ENCODE data around the gene METTL4.

Gene METTL4

GRCh38 chr18:2535419-2535910, 35.8 kb downstream of the METTL4 start:
- H4K20me1 ChIP-seq (ENCODE audit: insufficient read depth, low read length): no peaks in the 10 kb centered on the region
- no peak for TF ChIP-seq EZH2phosphoT487 (IDR thresholded peaks at IDR 0.05; ENCODE audit: low read length)
- H2AFZ ChIP-seq (ENCODE audit: low read length): no peak overlapping the region
- no peaks in the 10 kb centered on the region; the same call in 1 of the 2 replicates for H3K36me3 ChIP-seq (replicated peaks; ENCODE audit: insufficient read depth, low read length)
- H3K27ac ChIP-seq (ENCODE audit: low read length): no peak overlapping the region
- H3K9me2 ChIP-seq (replicated peaks; ENCODE audit: insufficient read depth, low read length): no peaks in the 10 kb centered on the region
- H3K9me3 ChIP-seq (replicated peaks; ENCODE audit: insufficient read depth, low read length): no peaks in the 10 kb centered on the region
- H3K4me3 ChIP-seq (ENCODE audit: low read length): no peak overlapping the region
- H3F3A ChIP-seq (ENCODE audit: insufficient read depth, low read length): no peaks in the 10 kb centered on the region
- H3K79me2 ChIP-seq (ENCODE audit: low read length): no peaks in the 10 kb centered on the region
- H3K4me2 ChIP-seq (ENCODE audit: low read depth, low read length): no peak overlapping the region
- DNase-seq: no peak
- no peaks in the 10 kb centered on the region for H3K4me1 ChIP-seq (ENCODE audit: low read length)
- no peaks in the 10 kb centered on the region for H3K27me3 ChIP-seq (replicated peaks; ENCODE audit: insufficient read depth, low read length)
- H3K9ac ChIP-seq (ENCODE audit: low read length): no peak overlapping the region

- Histone ChIP-seq H3K79me2 (ENCODE audit: low read length) (no peaks in the 10 kb centered on the region), H3F3A (ENCODE audit: insufficient read depth, low read length) (no peaks in the 10 kb centered on the region), H3K9ac (ENCODE audit: low read length) (no peak overlapping the region), H2AFZ (ENCODE audit: low read length) (no peak overlapping the region), H3K9me3 (replicated peaks; ENCODE audit: insufficient read depth, low read length) (no peaks in the 10 kb centered on the region), H3K4me3 (ENCODE audit: low read length) (no peak overlapping the region), H4K20me1 (ENCODE audit: insufficient read depth, low read length) (no peaks in the 10 kb centered on the region), H3K4me2 (ENCODE audit: low read depth, low read length) (no peak overlapping the region), H3K9me2 (replicated peaks; ENCODE audit: insufficient read depth, low read length) (no peaks in the 10 kb centered on the region), H3K27ac (ENCODE audit: low read length) (no peak overlapping the region), H3K27me3 (replicated peaks; ENCODE audit: insufficient read depth, low read length) (no peaks in the 10 kb centered on the region), H3K4me1 (ENCODE audit: low read length) (no peaks in the 10 kb centered on the region), H3K36me3 (replicated peaks; ENCODE audit: insufficient read depth, low read length) (no peaks in the 10 kb centered on the region; the same call in 1 of the 2 replicates)
- no peak for TF ChIP-seq EZH2 (optimal IDR thresholded peaks at IDR 0.05; ENCODE audit: low read depth, low read length)
- TF ChIP-seq EZH2phosphoT487 (IDR thresholded peaks at IDR 0.05; ENCODE audit: low read length): no peak
- no peak for TF ChIP-seq CTCF (IDR thresholded peaks at IDR 0.05; ENCODE audit: low read length)
- no peak for DNase-seq
These were observed 36.4 kb downstream of the METTL4 start for GRCh38 chr18:2534906-2535305.

- Histone ChIP-seq H2AFZ (ENCODE audit: low read length) (no peak overlapping the region), H3K36me3 (replicated peaks; ENCODE audit: insufficient read depth, low read length) (no peaks in the 10 kb centered on the region), H3K27me3 (replicated peaks; ENCODE audit: insufficient read depth, low read length) (no peaks in the 10 kb centered on the region), H3K4me3 (ENCODE audit: low read length) (no peak overlapping the region), H3K4me2 (ENCODE audit: low read depth, low read length) (no peak overlapping the region), H3K79me2 (ENCODE audit: low read length) (no peaks in the 10 kb centered on the region), H3F3A (ENCODE audit: insufficient read depth, low read length) (no peaks in the 10 kb centered on the region), H3K9me2 (replicated peaks; ENCODE audit: insufficient read depth, low read length) (no peaks in the 10 kb centered on the region), H3K4me1 (ENCODE audit: low read length) (no peaks in the 10 kb centered on the region), H3K9ac (ENCODE audit: low read length) (no peak overlapping the region), H3K9me3 (replicated peaks; ENCODE audit: insufficient read depth, low read length) (no peaks in the 10 kb centered on the region), H4K20me1 (ENCODE audit: insufficient read depth, low read length) (no peaks in the 10 kb centered on the region), H3K27ac (ENCODE audit: low read length) (no peak overlapping the region)
- DNase-seq: no peak
- TF ChIP-seq EZH2phosphoT487 (IDR thresholded peaks at IDR 0.05; ENCODE audit: low read length) (no peak), EZH2 (optimal IDR thresholded peaks at IDR 0.05; ENCODE audit: low read depth, low read length) (no peak), CTCF (IDR thresholded peaks at IDR 0.05; ENCODE audit: low read length) (no peak)
These were observed 38.5 kb downstream of the METTL4 start for GRCh38 chr18:2532797-2533196.

GRCh38 chr18:2531751-2532150, 39.6 kb downstream of the METTL4 start:
- no peaks in the 10 kb centered on the region for H3K9me3 ChIP-seq (replicated peaks; ENCODE audit: insufficient read depth, low read length)

More at GRCh38 chr18:2531751-2532150, 39.6 kb downstream of the METTL4 start:
- Histone ChIP-seq H2AFZ (ENCODE audit: low read length) (no peak overlapping the region), H3K4me3 (ENCODE audit: low read length) (no peak overlapping the region), H3K27ac (ENCODE audit: low read length) (no peak overlapping the region), H3K36me3 (replicated peaks; ENCODE audit: insufficient read depth, low read length) (no peaks in the 10 kb centered on the region), H3K4me2 (ENCODE audit: low read depth, low read length) (no peak overlapping the region), H3F3A (ENCODE audit: insufficient read depth, low read length) (no peaks in the 10 kb centered on the region), H3K27me3 (replicated peaks; ENCODE audit: insufficient read depth, low read length) (no peaks in the 10 kb centered on the region), H3K4me1 (ENCODE audit: low read length) (no peaks in the 10 kb centered on the region), H4K20me1 (ENCODE audit: insufficient read depth, low read length) (no peaks in the 10 kb centered on the region), H3K79me2 (ENCODE audit: low read length) (no peaks in the 10 kb centered on the region), H3K9ac (ENCODE audit: low read length) (no peak overlapping the region), H3K9me2 (replicated peaks; ENCODE audit: insufficient read depth, low read length) (no peaks in the 10 kb centered on the region)
- TF ChIP-seq CTCF (IDR thresholded peaks at IDR 0.05; ENCODE audit: low read length) (no peak), EZH2 (optimal IDR thresholded peaks at IDR 0.05; ENCODE audit: low read depth, low read length) (no peak), EZH2phosphoT487 (IDR thresholded peaks at IDR 0.05; ENCODE audit: low read length) (no peak)
- DNase-seq: no peak
